GM23248 (cell line): ENCODE results near the gene RNFT2. TPM values are rescaled to one million over a fixed set of nuclear protein-coding genes. Genes with fewer than 3 reads are reported as not detected.

Experiments used
- DNase-seq: peaks from one replicate; pipeline ENCODE4 v3.0.0-alpha.2; 2015
- H2AFZ ChIP-seq: fragments of 200-600 bp; sonication (generic); 2 replicates; pipeline ENCODE4 v1.6.1; 2016; ENCODE audit warnings: antibody characterized with exemption
- H3F3A ChIP-seq: fragments of 200-600 bp; sonication (generic); 2 replicates; pipeline ENCODE4 v1.6.1; 2016; ENCODE audit warnings: mild to moderate bottlenecking, antibody characterized with exemption, mixed run types; ENCODE audit not compliant: insufficient read depth
- H3K27ac ChIP-seq: fragments of 200-600 bp; sonication (generic); 2 replicates; pipeline ENCODE4 v1.5.1; 2016; ENCODE audit warnings: mild to moderate bottlenecking
- H3K27me3 ChIP-seq: fragments of 200-600 bp; sonication (generic); replicated peaks from 2 replicates; pipeline ENCODE4 v1.6.1; 2016; ENCODE audit warnings: mild to moderate bottlenecking; ENCODE audit not compliant: insufficient read depth
- H3K36me3 ChIP-seq: fragments of 200-600 bp; sonication (generic); 2 replicates; pipeline ENCODE4 v1.6.1; 2016; ENCODE audit warnings: low read depth, mild to moderate bottlenecking
- H3K4me1 ChIP-seq: fragments of 200-600 bp; sonication (generic); 2 replicates; pipeline ENCODE4 v1.6.1; 2016; ENCODE audit warnings: mild to moderate bottlenecking; ENCODE audit not compliant: insufficient read depth
- H3K4me2 ChIP-seq: fragments of 200-600 bp; sonication (generic); one replicate; pipeline ENCODE4 v1.6.1; 2016; ENCODE audit warnings: mild to moderate bottlenecking; ENCODE audit not compliant: unreplicated experiment
- H3K4me3 ChIP-seq: fragments of 200-600 bp; sonication (generic); 2 replicates; pipeline ENCODE4 v1.5.1; 2016; ENCODE audit warnings: mild to moderate bottlenecking
- H3K79me2 ChIP-seq: fragments of 200-600 bp; sonication (generic); 2 replicates; pipeline ENCODE4 v1.6.1; 2016; ENCODE audit warnings: mild to moderate bottlenecking; ENCODE audit not compliant: insufficient read depth
- H3K9ac ChIP-seq: fragments of 200-600 bp; sonication (generic); 2 replicates; pipeline ENCODE4 v1.6.1; 2016; ENCODE audit warnings: mild to moderate bottlenecking
- H3K9me2 ChIP-seq: fragments of 200-600 bp; sonication (generic); 2 replicates; pipeline ENCODE4 v1.6.1; 2016; ENCODE audit warnings: mixed run types, mild to moderate bottlenecking, moderate library complexity; ENCODE audit not compliant: insufficient read depth
- H3K9me3 ChIP-seq: fragments of 200-600 bp; sonication (generic); one replicate; pipeline ENCODE4 v1.6.1; 2017; ENCODE audit warnings: low read depth
- H4K20me1 ChIP-seq: fragments of 200-600 bp; sonication (generic); 2 replicates; pipeline ENCODE4 v1.6.0; 2016; ENCODE audit not compliant: insufficient read depth
- EZH2 ChIP-seq: fragments of 200-600 bp; sonication (generic); IDR thresholded peaks from 2 replicates; pipeline ENCODE4 v1.6.1; 2018; ENCODE audit warnings: antibody characterized with exemption, mild to moderate bottlenecking; ENCODE audit not compliant: insufficient read depth, poor library complexity, severe bottlenecking
- EZH2phosphoT487 ChIP-seq: fragments of 200-600 bp; sonication (generic); IDR thresholded peaks from 2 replicates; pipeline ENCODE4 v1.6.1; 2018; ENCODE audit warnings: antibody characterized with exemption, moderate library complexity, mild to moderate bottlenecking, low read depth; ENCODE audit not compliant: insufficient read depth
- WGBS, 2 experiments: methylation state at CpG; one replicate each; pipeline ENCODE4 v1.1.6; 2015 to 2017; ENCODE audit warnings: low lambda C conversion rate in 2 of 2, low coverage in 1 of 2; ENCODE audit errors: missing lambda C conversion rate in 2 of 2; 5-methylcytosine and 5-hydroxymethylcytosine counted together
- in situ Hi-C: fragments of 300-500 bp; cut with MboI; formaldehyde crosslinking; loops from 2 replicates; pipeline ENCODE4 v1.15.0; 2020
- polyA plus RNA-seq: library from polyadenylated mRNA; unstranded; fragments of >200 nt; fragmentation: Nextera tagmentation; extraction: Ambion mirVana; gene quantifications from 2 replicates; pipeline ENCODE4 v1.2.1, GENCODE V29; 2016
- total RNA-seq: library from RNA; depleted of rRNA; stranded (reverse); fragments of >200 nt; shearing (Covaris generic); gene quantifications from 2 replicates; pipeline ENCODE4 v1.2.3, GENCODE V29; 2014

RNFT2 gene
- total and polyA plus RNA-seq, 2 experiments from 2014 or later, result 0.24 to 0.43 TPM

- H3K4me3 ChIP-seq, result no peak overlapping the region
- H3K9me2 ChIP-seq, result no peaks in the 10 kb centered on the region
- no peaks in the 10 kb centered on the region for H3F3A ChIP-seq
- no peaks in the 10 kb centered on the region for H3K9me3 ChIP-seq
- no peaks in the 10 kb centered on the region for H3K4me1 ChIP-seq
- in situ Hi-C loops, result no loop called here
- H3K4me2 ChIP-seq, result no peak overlapping the region
- no peak overlapping the region for H3K27ac ChIP-seq
- no peak for DNase-seq
- H3K36me3 ChIP-seq, result no peaks in the 10 kb centered on the region
- no peak for TF ChIP-seq EZH2phosphoT487
- no peak for TF ChIP-seq EZH2
- H4K20me1 ChIP-seq, result no peaks in the 10 kb centered on the region
- no peaks in the 10 kb centered on the region for H3K79me2 ChIP-seq
- no peak overlapping the region for H3K9ac ChIP-seq
- no peak overlapping the region for H2AFZ ChIP-seq
- no peaks in the 10 kb centered on the region for H3K27me3 ChIP-seq
- WGBS, 2 experiments, result 37 to 49% methylated on average over 4 of the region's 4 CpGs
These were observed 89.3 kb downstream of the RNFT2 start for GRCh38 chr12:116827432-116827831.

- Histone ChIP-seq H3K79me2 (no peaks in the 10 kb centered on the region), H2AFZ (no peak overlapping the region), H3K4me3 (no peak overlapping the region), H3F3A (no peaks in the 10 kb centered on the region), H3K36me3 (no peaks in the 10 kb centered on the region), H3K9ac (no peak overlapping the region), H3K4me2 (no peak overlapping the region), H3K9me2 (no peaks in the 10 kb centered on the region), H4K20me1 (no peaks in the 10 kb centered on the region), H3K27ac (no peak overlapping the region), H3K4me1 (no peaks in the 10 kb centered on the region), H3K27me3 (no peaks in the 10 kb centered on the region), H3K9me3 (no peaks in the 10 kb centered on the region)
- TF ChIP-seq EZH2phosphoT487, result no peak
- TF ChIP-seq EZH2, result no peak
- DNase-seq, result no peak
- in situ Hi-C loops, result no loop called here
- 43 to 47% methylated on average over 6 of the region's 6 CpGs for WGBS, 2 experiments
These were observed 94.2 kb downstream of the RNFT2 start for GRCh38 chr12:116832353-116832752.

GRCh38 chr12:116833474-116833873, 95.4 kb downstream of the RNFT2 start:
- Histone ChIP-seq H3K9ac (no peak overlapping the region), H3K36me3 (no peaks in the 10 kb centered on the region), H3K27me3 (no peaks in the 10 kb centered on the region), H3K4me2 (no peak overlapping the region), H3K9me2 (no peaks in the 10 kb centered on the region), H3K27ac (no peak overlapping the region), H3K9me3 (no peaks in the 10 kb centered on the region), H3F3A (no peaks in the 10 kb centered on the region), H4K20me1 (no peaks in the 10 kb centered on the region), H3K4me1 (no peaks in the 10 kb centered on the region), H3K79me2 (no peaks in the 10 kb centered on the region), H2AFZ (no peak overlapping the region), H3K4me3 (no peak overlapping the region)
- in situ Hi-C loops, result no loop called here
- TF ChIP-seq EZH2, result no peak
- TF ChIP-seq EZH2phosphoT487, result no peak
- DNase-seq, result no peak
- WGBS, 2 experiments, result 65 to 67% methylated on average over 10 of the region's 10 CpGs

GRCh38 chr12:116835484-116835883, 97.4 kb downstream of the RNFT2 start:
- no peak for DNase-seq
- Histone ChIP-seq H3K4me3 (no peak overlapping the region), H3K9me2 (no peaks in the 10 kb centered on the region), H3K27me3 (no peaks in the 10 kb centered on the region), H3K4me1 (no peaks in the 10 kb centered on the region), H2AFZ (no peak overlapping the region), H3K4me2 (no peak overlapping the region), H3K9ac (no peak overlapping the region), H3K9me3 (no peaks in the 10 kb centered on the region), H4K20me1 (no peaks in the 10 kb centered on the region), H3F3A (no peaks in the 10 kb centered on the region), H3K79me2 (no peaks in the 10 kb centered on the region), H3K36me3 (no peaks in the 10 kb centered on the region), H3K27ac (no peak overlapping the region)
- 0 to 17% methylated on average over 1 of the region's 1 CpG for WGBS, 2 experiments
- TF ChIP-seq EZH2 (no peak), EZH2phosphoT487 (no peak)
- in situ Hi-C loops, result no loop called here

- DNase-seq, result no peak
- Histone ChIP-seq H3K9me3 (no peaks in the 10 kb centered on the region), H3K4me1 (no peaks in the 10 kb centered on the region), H3K4me3 (no peak overlapping the region), H3K9ac (no peak overlapping the region), H3K79me2 (no peaks in the 10 kb centered on the region), H3F3A (no peaks in the 10 kb centered on the region), H2AFZ (no peak overlapping the region), H3K4me2 (no peak overlapping the region), H3K27ac (no peak overlapping the region), H3K9me2 (no peaks in the 10 kb centered on the region), H4K20me1 (no peaks in the 10 kb centered on the region), H3K27me3 (no peaks in the 10 kb centered on the region), H3K36me3 (no peaks in the 10 kb centered on the region)
- in situ Hi-C loops, result no loop called here
- no peak for TF ChIP-seq EZH2phosphoT487
- TF ChIP-seq EZH2, result no peak
- 53 to 58% methylated on average over 9 of the region's 9 CpGs for WGBS, 2 experiments
These were observed 99.0 kb downstream of the RNFT2 start for GRCh38 chr12:116837097-116837496.
